HUES64 (cell line): ENCODE results near the gene ADARB2.
"Not testable (repeated sequence)": the region's sequence is repeated elsewhere in the genome, so short reads cannot be mapped to it uniquely, and the experiment has no call there.

Source experiments
- H3K27ac ChIP-seq: 2 replicates; pipeline ENCODE4 v1.7.0; 2013; ENCODE audit warnings: low read depth, low read length, inconsistent platforms
- H3K27me3 ChIP-seq: 2 replicates; pipeline ENCODE4 v1.6.1; 2013; ENCODE audit warnings: mild to moderate bottlenecking, low read length; ENCODE audit not compliant: insufficient read depth
- H3K36me3 ChIP-seq: 2 replicates; pipeline ENCODE4 v1.6.1; 2013; ENCODE audit warnings: mild to moderate bottlenecking, low read length; ENCODE audit not compliant: insufficient read depth
- H3K4me1 ChIP-seq: 2 replicates; pipeline ENCODE4 v1.6.1; 2013; ENCODE audit warnings: mild to moderate bottlenecking, low read length, moderate library complexity; ENCODE audit not compliant: insufficient read depth
- H3K4me3 ChIP-seq: 2 replicates; pipeline ENCODE4 v1.5.1; 2013; ENCODE audit warnings: mild to moderate bottlenecking, low read length, moderate library complexity
- H3K9ac ChIP-seq: 2 replicates; pipeline ENCODE4 v1.6.1; 2013; ENCODE audit warnings: mild to moderate bottlenecking, low read depth, low read length
- H3K9me3 ChIP-seq: 2 replicates; pipeline ENCODE4 v1.6.1; 2013; ENCODE audit warnings: low read depth, low read length; ENCODE audit not compliant: insufficient read depth
- WGBS: fragments of 150-250, 120-280 bp; methylation state at CpG from one replicate; pipeline ENCODE4 v1.1.7; 2013; ENCODE audit warnings: missing lambda C conversion rate; 5-methylcytosine and 5-hydroxymethylcytosine counted together

Gene ADARB2

DNA sequence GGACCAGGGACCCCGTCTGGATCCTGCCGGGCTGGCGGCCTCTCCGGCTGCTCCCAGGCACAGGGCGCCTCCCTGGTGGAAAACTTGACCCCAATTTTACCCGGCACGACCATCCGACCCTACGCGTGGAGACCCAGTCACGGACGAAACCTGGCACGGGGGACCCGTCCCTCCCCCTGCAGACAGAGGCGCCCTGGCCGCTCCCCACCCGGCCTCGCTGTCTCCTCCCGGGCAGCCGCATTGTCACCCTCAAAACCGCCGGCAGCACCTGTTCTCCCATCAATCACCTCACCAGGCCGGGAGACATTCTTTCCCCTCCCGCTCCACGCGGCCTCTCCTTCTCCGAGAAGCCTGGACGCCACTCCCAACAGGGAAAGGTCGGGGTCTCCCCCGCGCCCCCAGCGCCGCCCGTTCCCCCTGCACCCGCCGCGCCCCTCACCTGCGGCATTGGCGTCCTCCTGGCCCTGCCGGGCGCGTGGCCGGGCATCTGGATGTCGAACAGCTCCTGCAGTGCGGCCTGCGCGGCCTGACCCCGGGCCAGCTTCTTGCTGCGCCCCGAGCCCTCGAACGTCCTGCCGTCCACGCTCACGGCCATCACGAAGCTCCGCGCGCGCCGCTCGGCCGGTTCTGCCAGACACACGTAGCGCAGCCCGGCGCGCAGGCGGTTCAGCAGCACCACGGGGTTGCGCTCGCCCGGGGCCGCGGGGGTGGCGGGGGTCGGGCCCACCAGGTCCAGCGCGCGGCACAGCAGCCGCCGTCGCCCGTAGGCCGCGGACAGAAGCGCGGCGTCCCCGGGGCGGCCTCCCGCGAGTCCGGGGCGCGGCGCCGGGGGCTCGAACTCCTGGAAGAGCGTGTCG, 374.5 kb downstream of the ADARB2 start:
- 96% methylated on average over 101 of the region's 101 CpGs for WGBS
- H3K9ac ChIP-seq: no peak overlapping the region
- no peaks in the 10 kb centered on the region for H3K9me3 ChIP-seq
- H3K4me1 ChIP-seq: peaks cover 16% of the 10 kb centered on the region
- no peaks in the 10 kb centered on the region for H3K27me3 ChIP-seq
- no peaks in the 10 kb centered on the region for H3K36me3 ChIP-seq
- H3K27ac ChIP-seq: no peak overlapping the region
- no peak overlapping the region for H3K4me3 ChIP-seq

DNA sequence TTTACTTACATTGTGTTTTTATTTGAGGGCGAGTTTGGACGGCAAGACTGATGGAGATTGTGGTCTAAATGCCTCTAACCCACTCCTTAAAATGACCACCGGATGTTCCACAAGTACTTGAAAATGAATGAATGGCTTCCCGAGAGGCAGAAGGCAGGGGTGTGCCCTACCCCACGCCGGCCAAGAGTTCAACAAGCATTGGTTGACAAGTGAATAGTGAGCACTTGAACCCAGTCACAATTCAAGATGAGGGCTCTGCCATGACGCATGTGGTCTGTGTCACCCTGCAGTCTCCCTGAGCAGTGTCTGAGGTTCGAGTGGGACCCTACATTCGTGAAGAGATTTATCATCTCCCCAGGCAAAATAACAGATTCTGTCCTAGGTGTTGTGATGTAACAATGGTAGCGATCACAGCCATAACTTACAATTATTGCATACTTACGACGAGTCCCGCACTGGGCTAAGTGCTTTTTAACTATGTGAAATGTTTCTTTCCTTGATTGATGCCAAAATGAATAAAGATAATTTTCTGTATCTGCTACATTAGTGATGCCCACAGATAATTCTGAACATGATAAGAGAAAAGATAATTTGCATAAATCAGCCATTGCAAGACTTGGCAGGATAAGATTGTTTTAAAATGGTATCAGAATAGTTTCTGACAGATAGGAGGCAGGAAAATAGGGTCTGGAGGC, 375.8 kb downstream of the ADARB2 start:
- Histone ChIP-seq H3K27me3 (no peaks in the 10 kb centered on the region), H3K4me3 (no peak overlapping the region), H3K27ac (no peak overlapping the region; the same call in 1 of the 2 replicates), H3K4me1 (peaks cover 16% of the 10 kb centered on the region), H3K9me3 (no peaks in the 10 kb centered on the region), H3K36me3 (no peaks in the 10 kb centered on the region), H3K9ac (no peak overlapping the region)
- 86% methylated on average over 13 of the region's 13 CpGs for WGBS

DNA sequence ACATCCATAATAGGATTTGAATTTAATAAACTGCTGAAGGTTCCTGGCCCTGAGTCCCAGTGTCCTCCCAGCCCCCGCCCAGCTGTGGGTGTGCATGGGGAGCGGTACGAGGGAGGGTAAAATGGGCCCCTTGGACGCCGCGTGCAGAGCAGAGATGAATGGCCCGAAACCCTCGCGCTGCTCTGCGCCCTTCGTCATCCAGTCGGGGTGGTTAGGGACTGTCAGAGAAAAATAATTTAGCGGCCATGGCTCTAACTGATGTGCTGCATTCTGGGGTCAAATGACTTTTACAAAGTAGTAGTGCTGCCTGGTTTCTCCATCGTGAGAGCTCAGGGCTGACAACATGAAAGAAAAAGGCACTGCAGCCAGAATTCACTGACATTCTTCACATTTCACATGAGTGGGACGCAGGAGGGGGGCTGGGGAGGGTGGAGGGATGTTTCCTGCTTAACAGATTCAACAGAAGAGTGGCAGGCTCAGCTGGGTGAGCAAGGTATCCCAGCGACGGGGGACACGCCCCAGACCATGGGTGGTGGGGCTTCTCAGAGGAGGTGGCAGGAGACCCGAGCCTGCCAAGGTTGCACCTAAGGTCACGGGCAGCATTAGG, 376.7 kb downstream of the ADARB2 start:
- Histone ChIP-seq H3K27ac (peak overlapping the region; percentile 71; the same call in 1 of the 2 replicates), H3K4me1 (peaks cover 16% of the 10 kb centered on the region)
- 38% methylated on average over 20 of the region's 20 CpGs for WGBS

GRCh38 chr10:1360011-1360557, 377.2 kb downstream of the ADARB2 start:
- Histone ChIP-seq H3K4me3 (no peak overlapping the region), H3K9me3 (no peaks in the 10 kb centered on the region), H3K9ac (no peak overlapping the region), H3K4me1 (peaks cover 16% of the 10 kb centered on the region), H3K36me3 (no peaks in the 10 kb centered on the region), H3K27ac (peak overlapping the region; percentile 71; the same call in 1 of the 2 replicates), H3K27me3 (no peaks in the 10 kb centered on the region)
- 72% methylated on average over 19 of the region's 19 CpGs for WGBS

More for the DNA sequence above, 376.7 kb downstream of the ADARB2 start:
- no peaks in the 10 kb centered on the region for H3K36me3 ChIP-seq
- no peak overlapping the region for H3K9ac ChIP-seq
- H3K4me3 ChIP-seq: no peak overlapping the region
- no peaks in the 10 kb centered on the region for H3K9me3 ChIP-seq
- H3K27me3 ChIP-seq: no peaks in the 10 kb centered on the region

DNA sequence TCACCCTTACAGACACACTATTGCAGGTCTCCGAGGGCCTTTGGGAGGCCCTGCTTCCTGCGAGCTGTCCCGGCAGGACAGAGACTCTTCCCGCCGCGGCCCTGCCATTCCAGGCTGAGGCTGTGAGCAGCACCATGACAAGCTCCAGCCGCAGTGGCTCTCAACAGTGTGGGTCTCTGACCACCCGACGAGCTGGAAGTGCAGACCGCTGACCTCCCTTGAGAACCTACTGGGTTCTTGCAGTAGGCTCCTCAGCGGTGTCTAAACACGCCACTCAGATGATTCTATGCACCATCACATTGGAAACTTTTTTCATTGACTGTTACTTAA, 377.7 kb downstream of the ADARB2 start:
- H3K4me1 ChIP-seq: peaks cover 16% of the 10 kb centered on the region
- H3K27me3 ChIP-seq: no peaks in the 10 kb centered on the region
- 90% methylated on average over 12 of the region's 12 CpGs for WGBS
- no peak overlapping the region for H3K9ac ChIP-seq
- H3K36me3 ChIP-seq: no peaks in the 10 kb centered on the region
- no peak overlapping the region for H3K4me3 ChIP-seq
- no peak overlapping the region for H3K27ac ChIP-seq
- no peaks in the 10 kb centered on the region for H3K9me3 ChIP-seq

GRCh38 chr10:1358860-1359625, 378.3 kb downstream of the ADARB2 start:
- Histone ChIP-seq H3K9me3 (no peaks in the 10 kb centered on the region), H3K27me3 (no peaks in the 10 kb centered on the region), H3K4me3 (no peak overlapping the region), H3K36me3 (no peaks in the 10 kb centered on the region), H3K27ac (no peak overlapping the region), H3K9ac (no peak overlapping the region), H3K4me1 (peaks cover 16% of the 10 kb centered on the region)
- WGBS: 95% methylated on average over 9 of the region's 9 CpGs

DNA sequence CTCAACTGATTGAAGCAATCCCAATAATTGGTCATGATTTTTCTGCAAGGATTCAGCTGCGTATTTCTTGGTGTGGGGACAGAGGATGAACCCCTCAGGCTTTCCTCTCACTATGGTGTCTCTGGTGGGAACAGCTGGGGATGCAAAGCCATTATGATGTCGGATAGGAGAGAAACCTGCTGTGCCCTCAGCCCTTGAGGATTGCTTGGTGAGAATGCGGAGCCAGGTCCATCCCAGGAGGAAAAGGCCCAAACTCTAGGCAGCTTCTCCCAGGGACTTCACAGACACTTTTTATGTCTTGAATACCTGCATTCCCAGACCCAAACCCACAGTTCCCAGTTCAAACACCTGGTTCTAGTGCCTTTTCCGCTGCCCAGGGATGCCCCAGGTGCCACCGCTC, 379.2 kb downstream of the ADARB2 start:
- Histone ChIP-seq H3K4me3 (no peak overlapping the region), H3K9ac (no peak overlapping the region), H3K27me3 (no peaks in the 10 kb centered on the region), H3K27ac (no peak overlapping the region), H3K4me1 (peaks cover 16% of the 10 kb centered on the region), H3K36me3 (no peaks in the 10 kb centered on the region), H3K9me3 (no peaks in the 10 kb centered on the region)
- 86% methylated on average over 5 of the region's 5 CpGs for WGBS

GRCh38 chr10:1356349-1356748, 381.0 kb downstream of the ADARB2 start:
- Histone ChIP-seq H3K9me3 (no peaks in the 10 kb centered on the region), H3K36me3 (no peaks in the 10 kb centered on the region), H3K27ac (no peak overlapping the region), H3K27me3 (no peaks in the 10 kb centered on the region), H3K4me3 (no peak overlapping the region), H3K4me1 (peaks cover 15% of the 10 kb centered on the region), H3K9ac (no peak overlapping the region)
- 95% methylated on average over 4 of the region's 4 CpGs for WGBS

GRCh38 chr10:1354809-1355710, 382.3 kb downstream of the ADARB2 start:
- peaks cover 7% of the 10 kb centered on the region for H3K4me1 ChIP-seq
- H3K27me3 ChIP-seq: no peaks in the 10 kb centered on the region
- H3K4me3 ChIP-seq: no peak overlapping the region
- no peak overlapping the region for H3K9ac ChIP-seq
- H3K36me3 ChIP-seq: no peaks in the 10 kb centered on the region
- no peak overlapping the region for H3K27ac ChIP-seq
- WGBS: 88% methylated on average over 10 of the region's 10 CpGs
- no peaks in the 10 kb centered on the region for H3K9me3 ChIP-seq

DNA sequence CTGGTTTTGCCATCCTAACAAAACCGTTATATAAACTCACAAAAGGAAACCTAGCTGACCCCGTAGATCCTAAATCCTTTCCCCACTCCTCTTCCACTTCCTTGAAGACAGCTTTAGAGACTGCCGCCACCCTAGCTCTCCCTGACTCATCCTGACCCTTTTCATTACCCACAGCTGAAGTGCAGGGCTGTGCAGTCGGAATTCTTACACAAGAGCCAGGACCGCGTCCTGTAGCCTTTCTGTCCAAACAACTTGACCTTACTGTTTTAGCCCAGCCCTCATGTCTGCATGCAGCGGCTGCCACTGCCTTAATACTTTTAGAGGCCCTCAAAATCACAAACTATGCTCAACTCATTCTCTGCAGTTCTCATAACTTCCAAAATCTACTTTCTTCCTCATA, 385.0 kb downstream of the ADARB2 start:
- not testable (repeated sequence) for H3K27me3 ChIP-seq, H3K4me1 ChIP-seq, H3K4me3 ChIP-seq, H3K9ac ChIP-seq, H3K36me3 ChIP-seq, H3K27ac ChIP-seq, H3K9me3 ChIP-seq
- WGBS: 94% methylated on average over 7 of the region's 7 CpGs
